SW 1271 (cell line): ENCODE measurements around the gene MYF5.
"Not testable (repeated sequence)": the region's sequence is repeated elsewhere in the genome, so short reads cannot be mapped to it uniquely, and the experiment has no call there.

ENCODE experiments used
- DNase-seq, 2 experiments: peaks; one replicate each; lab custom pipeline; 2025; lab: John Stamatoyannopoulos, UW

Gene MYF5

GRCh38 chr12:80716696-80717469 is at the start of gene MYF5:
TSS of gene MYF5 (plus strand) at chr12:80716912. CDS start at chr12:80717064, 152 bp downstream.
- DNase-seq: no peak

- DNase-seq: no peak
Observed at GRCh38 chr12:80670214-80670613, 46.5 kb upstream of the MYF5 start.

GRCh38 chr12:80676042-80676636 is 40.6 kb upstream of the MYF5 start:
- DNase-seq: not testable (repeated sequence)

DNA sequence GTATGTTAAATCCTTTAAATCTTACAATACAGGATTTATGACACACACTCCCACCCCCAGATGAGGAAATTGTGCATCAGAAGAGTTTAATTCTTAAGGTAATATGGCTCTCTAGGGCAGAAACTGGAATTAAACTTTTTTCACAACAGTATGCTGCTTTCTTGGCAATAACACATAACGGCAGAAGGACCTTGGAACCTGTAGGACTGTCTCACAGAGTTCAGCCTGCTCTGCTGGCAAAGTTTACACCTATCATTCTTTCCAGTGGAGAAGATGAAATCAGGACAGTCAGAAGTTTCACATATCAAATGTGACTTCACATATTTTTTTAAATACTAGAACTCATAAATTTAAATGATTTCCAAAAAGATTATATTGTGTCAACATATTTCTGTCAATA is 39.9 kb upstream of the MYF5 start:
- DNase-seq: no peak

GRCh38 chr12:80677994-80678393 is 38.7 kb upstream of the MYF5 start:
- DNase-seq: no peak

GRCh38 chr12:80679346-80680131 is 37.2 kb upstream of the MYF5 start:
- DNase-seq: no peak

DNA sequence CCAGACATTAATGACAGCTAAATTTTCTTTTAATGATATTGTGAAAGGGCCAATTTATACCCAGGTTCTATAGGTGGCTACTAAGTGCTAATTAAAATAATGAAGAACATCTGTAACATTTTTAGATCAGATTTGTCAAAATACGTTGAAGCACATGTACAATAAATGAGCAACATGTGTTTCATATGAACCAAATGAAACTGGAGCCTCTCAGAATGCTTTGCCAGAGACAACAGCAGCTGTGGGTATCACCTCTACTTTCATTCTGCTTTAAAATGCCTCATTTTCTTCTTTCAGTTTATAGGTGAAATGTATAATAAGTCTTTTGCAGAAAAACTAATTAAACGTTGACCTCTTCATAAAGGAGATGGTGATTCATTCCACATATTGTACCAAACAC is 35.4 kb upstream of the MYF5 start:
- DNase-seq: no peak

- DNase-seq: no peak
Observed at GRCh38 chr12:80681786-80682185, 34.9 kb upstream of the MYF5 start.

DNA sequence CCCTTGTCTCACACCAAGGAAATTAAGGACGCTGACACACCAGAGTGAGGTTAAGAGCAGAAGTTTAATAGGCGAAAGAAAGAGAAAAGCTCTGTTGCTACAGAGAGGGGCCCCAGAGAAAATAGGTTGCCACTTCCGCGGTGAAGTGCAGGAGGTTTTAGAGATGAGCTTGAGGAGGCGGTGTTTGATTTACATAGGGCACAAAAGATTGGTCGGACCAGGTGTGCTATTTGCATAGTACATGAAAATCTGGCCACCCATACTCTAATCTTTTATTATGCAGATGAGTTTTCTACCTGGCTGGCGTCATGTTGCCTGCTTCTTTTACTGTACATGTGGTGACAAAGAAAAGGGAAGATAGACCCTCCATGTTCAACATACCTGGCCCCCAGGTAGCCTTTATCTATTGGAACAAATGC is 32.6 kb upstream of the MYF5 start:
- no peak for DNase-seq

- no peak for DNase-seq
Observed at GRCh38 chr12:80690090-80690489, 26.6 kb upstream of the MYF5 start.

GRCh38 chr12:80690513-80690912 is 26.2 kb upstream of the MYF5 start:
- DNase-seq: no peak

DNA sequence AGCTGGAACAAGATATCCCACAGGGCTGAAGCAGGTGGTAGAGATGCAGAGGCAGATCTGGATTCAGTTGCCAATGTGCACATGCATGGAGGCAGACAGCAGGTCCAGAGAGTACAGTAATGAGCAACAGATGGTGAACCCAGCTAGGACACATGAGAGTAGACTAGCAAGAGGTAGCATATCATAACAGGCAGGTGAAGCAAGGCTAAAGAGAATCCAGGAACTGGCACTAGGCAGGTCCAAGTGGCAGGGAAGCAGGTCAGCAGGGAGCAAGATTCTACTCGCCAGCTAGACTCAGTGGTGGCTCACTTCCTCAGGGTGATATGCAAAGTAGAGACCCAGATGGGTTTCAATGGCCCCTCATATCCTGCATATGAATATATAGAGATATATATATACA is 24.6 kb upstream of the MYF5 start:
- DNase-seq: no peak

DNA sequence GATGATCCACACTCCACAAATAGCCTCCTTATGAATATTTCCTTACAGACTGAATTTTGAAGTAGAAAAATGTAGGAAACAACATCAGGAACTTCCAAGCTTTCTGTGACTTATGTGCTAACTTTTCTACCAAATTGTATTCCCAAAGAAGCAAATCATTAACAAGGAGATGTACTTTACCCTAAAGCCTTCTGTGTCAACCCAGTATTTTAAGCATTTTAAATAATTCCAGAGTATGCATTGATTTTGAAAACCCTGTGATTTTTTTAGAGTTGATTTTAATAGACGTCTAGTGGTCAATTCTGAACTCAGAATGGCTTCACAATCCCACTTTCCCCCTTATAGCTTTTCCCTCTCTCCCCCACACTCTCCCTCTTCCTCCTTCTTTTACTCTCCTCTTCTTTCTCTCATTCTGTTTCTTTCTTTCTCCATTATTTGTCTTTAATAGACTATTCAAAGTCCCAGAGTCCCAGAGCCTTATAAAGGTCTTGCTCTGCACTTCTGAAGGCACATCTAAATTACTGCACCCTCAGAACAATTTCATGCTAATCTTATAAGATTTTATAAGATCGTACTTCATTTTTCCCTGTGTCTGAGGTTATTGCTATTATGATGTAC is 19.3 kb upstream of the MYF5 start:
- no peak for DNase-seq

DNA sequence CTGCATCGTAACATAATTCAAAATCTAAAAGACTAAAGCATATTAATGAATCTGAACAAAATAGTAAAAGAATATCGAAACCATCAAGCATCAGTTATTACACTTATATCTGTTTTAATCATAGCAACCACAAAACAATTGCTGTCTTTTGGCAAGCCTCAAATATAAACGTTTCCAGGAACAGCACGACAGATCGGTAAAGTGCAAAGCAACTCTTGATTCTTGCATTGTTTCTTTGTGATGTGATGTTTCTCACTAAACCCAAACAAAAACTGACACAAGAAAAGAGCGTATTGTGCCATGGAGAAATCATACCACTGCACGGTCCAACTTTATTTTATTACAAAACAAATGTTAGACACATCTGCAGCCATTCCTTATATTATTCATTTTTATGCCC is 18.5 kb upstream of the MYF5 start:
- DNase-seq: no peak

DNA sequence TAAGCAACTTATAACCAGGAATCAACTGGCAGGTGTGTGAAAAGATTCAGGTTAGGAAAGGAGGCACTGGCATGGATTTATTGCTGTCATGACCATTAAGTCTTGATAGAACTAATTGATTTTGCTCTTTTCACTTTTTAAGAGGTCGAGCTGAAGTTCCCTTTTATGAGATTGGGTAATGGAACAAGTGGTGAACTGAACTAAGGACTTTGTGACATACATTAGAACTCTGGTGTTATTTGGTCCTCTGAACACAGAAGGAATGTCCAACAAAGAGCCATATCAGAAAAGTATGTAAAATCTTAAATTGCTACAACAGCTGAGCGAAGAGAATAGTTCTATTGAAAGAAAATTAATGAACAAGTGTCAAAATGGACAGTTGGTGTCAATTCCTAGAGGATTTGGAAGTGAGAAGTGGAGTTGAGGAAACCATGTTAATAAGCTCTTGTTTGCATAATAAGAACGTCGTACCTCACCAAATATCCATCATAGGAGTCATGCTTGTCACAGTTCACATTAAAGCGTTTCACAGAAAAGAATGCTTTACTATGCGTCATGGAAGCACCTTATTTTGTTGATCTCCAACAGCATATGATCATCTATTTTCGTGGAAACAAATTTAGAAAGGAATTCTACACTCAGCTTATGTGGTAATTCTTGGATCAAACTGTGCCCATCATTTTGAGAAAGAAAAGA is 17.7 kb upstream of the MYF5 start:
- DNase-seq: no peak

- DNase-seq: no peak
Observed at GRCh38 chr12:80700327-80700726, 16.4 kb upstream of the MYF5 start.

GRCh38 chr12:80701388-80701787 is 15.3 kb upstream of the MYF5 start:
- DNase-seq: no peak

DNA sequence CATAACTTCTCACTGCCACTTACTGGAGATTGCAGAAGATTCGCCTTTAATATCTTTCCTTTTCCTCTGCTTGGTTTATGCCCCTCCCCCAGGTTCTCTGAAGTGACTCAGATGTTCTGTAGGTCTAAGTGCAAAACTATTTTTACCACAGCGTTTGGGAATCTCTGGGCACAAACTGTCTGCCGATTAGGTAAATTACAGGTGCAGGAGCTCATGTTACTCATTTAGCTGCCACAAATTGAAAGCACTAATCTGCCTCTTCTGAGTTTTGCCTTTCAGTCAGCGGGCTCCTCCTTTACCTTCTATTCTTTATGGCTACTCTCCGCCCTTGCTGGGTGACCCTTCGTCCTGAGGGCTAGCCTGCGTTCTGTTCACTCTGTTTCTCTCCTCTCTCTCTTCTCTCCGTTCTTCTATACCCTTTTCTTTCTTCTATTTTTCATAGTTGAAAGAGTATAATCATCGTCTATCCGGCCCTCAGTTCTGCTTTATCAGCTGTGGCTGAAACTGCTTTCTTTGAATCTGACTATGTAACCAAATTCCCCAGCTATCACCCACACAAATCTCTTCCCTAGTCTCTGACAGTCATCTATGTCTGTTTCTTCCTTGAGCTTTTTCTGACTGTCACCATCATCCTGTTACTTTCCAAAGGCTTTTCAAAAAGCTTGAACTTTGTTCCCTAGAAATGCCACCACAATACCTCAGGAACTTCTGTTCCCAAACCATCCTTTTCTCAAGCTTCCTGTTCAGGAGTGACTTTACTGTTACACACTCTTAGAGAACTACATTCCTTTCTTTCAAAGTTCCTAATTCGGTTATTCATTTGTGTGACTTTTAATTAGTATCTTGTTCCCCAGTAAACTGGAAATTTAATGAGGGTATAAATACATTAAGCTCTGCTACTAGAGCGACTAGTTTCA is 13.6 kb upstream of the MYF5 start:
- DNase-seq: no peak

DNA sequence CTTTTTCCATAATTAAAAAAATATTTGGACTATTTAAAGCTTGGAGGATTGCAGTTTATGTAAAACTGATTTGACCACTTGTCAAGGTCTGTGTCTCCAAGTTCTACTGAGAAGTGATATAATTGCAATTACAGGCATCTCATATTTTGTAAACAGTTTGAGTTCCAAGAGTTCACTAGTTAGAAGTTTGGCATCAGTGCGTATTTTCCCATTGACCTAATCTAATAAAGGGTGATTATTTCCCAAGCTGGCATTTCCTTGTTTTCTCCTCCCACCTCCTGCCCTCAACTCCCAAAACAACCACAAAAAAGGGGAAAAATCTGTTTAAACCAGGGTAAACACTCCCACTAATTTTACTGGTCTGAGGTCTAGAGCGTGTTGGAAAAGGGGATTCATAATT is 12.3 kb upstream of the MYF5 start:
- DNase-seq: no peak

DNA sequence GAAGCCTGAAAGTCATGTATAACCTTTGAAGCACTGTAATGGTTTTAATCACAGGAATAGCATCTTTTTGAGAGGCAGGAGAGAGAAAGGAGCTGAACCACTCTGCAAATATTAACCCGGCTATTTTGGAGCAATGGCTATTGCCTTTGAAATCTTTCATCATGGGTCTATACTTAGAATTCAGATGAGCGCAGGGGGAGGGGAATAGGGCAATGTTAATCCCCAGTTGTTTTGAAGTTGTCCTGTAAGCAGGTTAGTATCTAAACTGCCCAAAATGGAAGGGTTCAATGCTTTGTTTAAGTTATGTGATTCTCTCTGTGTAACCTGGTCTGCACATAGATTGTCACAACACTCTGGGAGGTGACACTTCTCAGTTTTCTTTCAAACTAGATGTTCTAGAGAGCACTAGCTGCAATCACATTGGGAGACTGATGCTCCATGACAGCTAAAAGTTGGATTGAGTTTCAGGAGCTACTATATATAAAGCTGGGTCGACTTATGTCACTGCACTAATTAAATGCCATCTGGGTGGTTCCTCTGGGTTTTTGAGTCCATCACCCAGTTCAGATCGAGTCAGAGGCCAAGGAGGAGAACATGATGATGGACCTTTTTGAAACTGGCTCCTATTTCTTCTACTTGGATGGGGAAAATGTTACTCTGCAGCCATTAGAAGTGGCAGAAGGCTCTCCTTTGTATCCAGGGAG is 9.4 kb upstream of the MYF5 start, which contains the start of gene MYF6:
Gene MYF6, plus strand, starts transcription at position 509 of the 704 bp plus-strand sequence. Its CDS starts 86 bp downstream, at position 595.
- no peak for DNase-seq
